IMR-90 (cell line): ENCODE results near the gene OAS1. TPM values are rescaled to one million over a fixed set of nuclear protein-coding genes. Genes with fewer than 3 reads are reported as not detected.

Experiments
- ATAC-seq: fragments of 200-7000 bp; cut with Tn5 transposase; 2 replicates; pipeline ENCODE4 v1.9.1; 2020; ENCODE audit warnings: low read depth, mild to moderate bottlenecking, moderate library complexity
- BruUV-seq: library from RNA; stranded (reverse); fragments of 400-500 nt; replicated peaks from 2 replicates; lab custom pipeline; 2021; lab: Mats Ljungman, UMichigan
- CTCF ChIA-PET: fragments of 300-600 bp; formaldehyde crosslinking; extraction: SDS; loops from one replicate; lab custom pipeline; 2021; ENCODE audit warnings: antibody characterized with exemption; lab: Yijun Ruan, JAX
- POLR2A ChIA-PET: fragments of 300-600 bp; sonication (Branson Sonifier 250); formaldehyde crosslinking; loops from one replicate; lab custom pipeline; 2022; ENCODE audit warnings: antibody characterized with exemption; ENCODE audit not compliant: unreplicated experiment; lab: Charles Lee
- DNase-seq: peaks from one replicate; pipeline ENCODE4 v3.0.0; 2013
- H2AFZ ChIP-seq: replicated peaks from 2 replicates; pipeline ENCODE3; 2013; ENCODE audit warnings: low read length, mild to moderate bottlenecking; ENCODE audit not compliant: poor library complexity
- H2AK5ac ChIP-seq: 2 replicates; pipeline ENCODE4 v1.6.1; 2013; ENCODE audit warnings: low read depth, low read length, inconsistent platforms
- H2AK9ac ChIP-seq: replicated peaks from 2 replicates; pipeline ENCODE3; 2013; ENCODE audit warnings: mild to moderate bottlenecking, low read depth, low read length, moderate library complexity; ENCODE audit not compliant: poor library complexity
- H2BK120ac ChIP-seq: 2 replicates; pipeline ENCODE4 v1.6.1; 2013; ENCODE audit warnings: low read depth, low read length, inconsistent platforms
- H2BK15ac ChIP-seq: 3 replicates; pipeline ENCODE4 v1.6.1; 2013; ENCODE audit warnings: low read depth, low read length, inconsistent platforms
- H2BK20ac ChIP-seq: 2 replicates; pipeline ENCODE4 v1.6.1; 2013; ENCODE audit warnings: low read depth, mild to moderate bottlenecking, inconsistent platforms, low read length, moderate library complexity
- H2BK5ac ChIP-seq: 2 replicates; pipeline ENCODE4 v1.6.1; 2013; ENCODE audit warnings: mild to moderate bottlenecking, low read depth, low read length, inconsistent platforms; ENCODE audit not compliant: poor library complexity, severe bottlenecking
- H3K14ac ChIP-seq: replicated peaks from 2 replicates; pipeline ENCODE4 v1.6.1; 2013; ENCODE audit warnings: low read depth, low read length, inconsistent platforms
- H3K18ac ChIP-seq: 2 replicates; pipeline ENCODE4 v1.6.1; 2013; ENCODE audit warnings: low read depth, low read length, control low read depth
- H3K23ac ChIP-seq: 2 replicates; pipeline ENCODE4 v1.6.1; 2013; ENCODE audit warnings: low read depth, low read length, inconsistent platforms
- H3K27ac ChIP-seq: 2 replicates; pipeline ENCODE4 v1.5.1; 2013; ENCODE audit warnings: mild to moderate bottlenecking, control low read depth, low read length; ENCODE audit not compliant: insufficient read depth
- H3K27me3 ChIP-seq: 2 replicates; pipeline ENCODE4 v1.6.1; 2013; ENCODE audit warnings: low read length; ENCODE audit not compliant: control insufficient read depth, insufficient read depth
- H3K36me3 ChIP-seq: 2 replicates; pipeline ENCODE4 v1.6.1; 2013; ENCODE audit warnings: low read length, mixed read lengths; ENCODE audit not compliant: control insufficient read depth, insufficient read depth
- H3K4ac ChIP-seq: 2 replicates; pipeline ENCODE4 v1.6.1; 2013; ENCODE audit warnings: low read depth, low read length, inconsistent platforms
- H3K4me1 ChIP-seq: 2 replicates; pipeline ENCODE4 v1.6.1; 2013; ENCODE audit warnings: low read length, mixed read lengths; ENCODE audit not compliant: control insufficient read depth, insufficient read depth
- H3K4me2 ChIP-seq: 2 replicates; pipeline ENCODE4 v1.6.1; 2013; ENCODE audit warnings: low read depth, mild to moderate bottlenecking, control low read depth, low read length, moderate library complexity
- H3K4me3 ChIP-seq: 2 replicates; pipeline ENCODE4 v1.5.1; 2013; ENCODE audit warnings: low read depth, mild to moderate bottlenecking, control low read depth, low read length, moderate library complexity; ENCODE audit not compliant: insufficient read depth
- H3K56ac ChIP-seq: 2 replicates; pipeline ENCODE4 v1.6.1; 2013; ENCODE audit warnings: low read length, inconsistent platforms; ENCODE audit not compliant: insufficient read depth; ENCODE audit errors: extremely low read depth
- H3K79me1 ChIP-seq, 2 experiments: 2 replicates each; pipeline ENCODE4 v1.6.1; 2013; ENCODE audit warnings: low read length in 2 of 2, inconsistent platforms in 1 of 2, low read depth in 1 of 2
- H3K9ac ChIP-seq: 2 replicates; pipeline ENCODE4 v1.6.1; 2013; ENCODE audit warnings: low read depth, low read length, control low read depth
- H3K9me1 ChIP-seq: 2 replicates; pipeline ENCODE4 v1.6.1; 2013; ENCODE audit warnings: low read length, inconsistent platforms; ENCODE audit not compliant: insufficient read depth
- H3K9me3 ChIP-seq: 2 replicates; pipeline ENCODE4 v1.6.1; 2013; ENCODE audit warnings: low read length; ENCODE audit not compliant: control insufficient read depth, insufficient read depth
- H4K20me1 ChIP-seq: 2 replicates; pipeline ENCODE4 v1.6.1; 2013; ENCODE audit warnings: low read length, inconsistent platforms; ENCODE audit not compliant: insufficient read depth
- H4K5ac ChIP-seq: 2 replicates; pipeline ENCODE4 v1.6.1; 2013; ENCODE audit warnings: mild to moderate bottlenecking, low read depth, low read length, control low read depth
- H4K8ac ChIP-seq, 2 experiments: 2 replicates each; pipeline ENCODE4 v1.6.1; 2013; ENCODE audit warnings: low read depth in 2 of 2, low read length in 2 of 2, control low read depth in 1 of 2, inconsistent platforms in 1 of 2
- H4K91ac ChIP-seq: 2 replicates; pipeline ENCODE4 v1.6.1; 2013; ENCODE audit warnings: low read depth, low read length, inconsistent platforms; ENCODE audit not compliant: insufficient read depth
- BHLHE40 ChIP-seq: fragments of 150-350 bp; IDR thresholded peaks from 2 replicates; pipeline ENCODE4 v1.6.1; 2016; ENCODE audit warnings: mild to moderate bottlenecking, low read depth, low read length
- CEBPB ChIP-seq: IDR thresholded peaks from 2 replicates; pipeline ENCODE4 v1.6.1; 2012; ENCODE audit warnings: low read depth, low read length, improper control_type of control experiment
- CHD1 ChIP-seq: IDR thresholded peaks from 2 replicates; pipeline ENCODE4 v1.6.1; 2012; ENCODE audit warnings: low read depth, low read length, improper control_type of control experiment
- CTCF ChIP-seq: conservative IDR thresholded peaks from 2 replicates; pipeline ENCODE4 v1.5.1; 2012; ENCODE audit warnings: mild to moderate bottlenecking, low read depth, low read length, improper control_type of control experiment
- ELK1 ChIP-seq: fragments of 150-350 bp; IDR thresholded peaks from 2 replicates; pipeline ENCODE4 v1.6.1; 2016; ENCODE audit warnings: low read depth, mild to moderate bottlenecking, low read length, moderate library complexity, borderline replicate concordance
- FOS ChIP-seq: fragments of 150-350 bp; IDR thresholded peaks from 2 replicates; pipeline ENCODE4 v1.6.1; 2016; ENCODE audit warnings: low read depth, low read length
- MAFK ChIP-seq: IDR thresholded peaks from 2 replicates; pipeline ENCODE4 v1.6.1; 2012; ENCODE audit warnings: low read depth, low read length, improper control_type of control experiment
- MAZ ChIP-seq: IDR thresholded peaks from 2 replicates; pipeline ENCODE4 v1.6.1; 2012; ENCODE audit warnings: low read depth, mild to moderate bottlenecking, low read length, improper control_type of control experiment, moderate library complexity, borderline replicate concordance
- MXI1 ChIP-seq: IDR thresholded peaks from 2 replicates; pipeline ENCODE4 v1.6.1; 2012; ENCODE audit warnings: low read depth, mild to moderate bottlenecking, low read length, moderate library complexity, borderline replicate concordance
- NFE2L2 ChIP-seq: fragments of 150-350 bp; IDR thresholded peaks from 2 replicates; pipeline ENCODE4 v1.6.1; 2016; ENCODE audit warnings: low read depth, mild to moderate bottlenecking, low read length
- POLR2A ChIP-seq: IDR thresholded peaks from 2 replicates; pipeline ENCODE4 v1.6.1; 2012; ENCODE audit warnings: mild to moderate bottlenecking, low read depth, low read length
- RAD21 ChIP-seq: IDR thresholded peaks from 2 replicates; pipeline ENCODE4 v1.6.1; 2012; ENCODE audit warnings: low read length, improper control_type of control experiment
- RCOR1 ChIP-seq: IDR thresholded peaks from 2 replicates; pipeline ENCODE4 v1.6.1; 2012; ENCODE audit warnings: mild to moderate bottlenecking, low read length, improper control_type of control experiment; ENCODE audit not compliant: insufficient replicate concordance
- RFX5 ChIP-seq: IDR thresholded peaks from 2 replicates; pipeline ENCODE4 v1.8.0; 2012; ENCODE audit warnings: low read depth, mild to moderate bottlenecking, low read length, moderate library complexity
- SMC3 ChIP-seq: fragments of 150-350 bp; IDR thresholded peaks from 2 replicates; pipeline ENCODE4 v1.6.1; 2016; ENCODE audit warnings: low read depth, mild to moderate bottlenecking, antibody characterized with exemption, low read length, moderate library complexity
- USF2 ChIP-seq: fragments of 150-350 bp; IDR thresholded peaks from 2 replicates; pipeline ENCODE4 v1.6.1; 2017; ENCODE audit warnings: mild to moderate bottlenecking, antibody characterized with exemption, low read length, low read depth
- WGBS, 2 experiments: methylation state at CpG; one replicate each; pipeline versions ENCODE4 v1.1.5 to v1.1.7; 2013; ENCODE audit warnings: missing lambda C conversion rate in 2 of 2; ENCODE audit not compliant: insufficient read length in 1 of 2; ENCODE audit errors: extremely low coverage in 2 of 2; 5-methylcytosine and 5-hydroxymethylcytosine counted together
- dilution Hi-C: fragments of 300-500 bp; cut with HindIII; formaldehyde crosslinking; loops from one replicate; pipeline ENCODE4 v1.14.3; 2018; ENCODE audit warnings: low sequenced_read_pairs; ENCODE audit not compliant: unreplicated experiment
- in situ Hi-C: fragments of 300-500 bp; cut with MboI; formaldehyde crosslinking; loops from 3 replicates; pipeline ENCODE4 v1.14.3; 2019; ENCODE audit warnings: low sequenced_read_pairs, inconsistent platforms, mixed read lengths
- intact Hi-C: fragments of 100-400 bp; cut with micrococcal nuclease; formaldehyde crosslinking; loops from 2 replicates; pipeline ENCODE4 v1.10.0; 2022
- polyA plus RNA-seq, 3 experiments: library from polyadenylated mRNA; depleted of rRNA; stranded (reverse); fragments of >200 nt; gene quantifications; 2 replicates each; pipeline ENCODE4 v1.2.3, GENCODE V29; 2012; ENCODE audit warnings: low replicate concordance in 1 of 3
- total RNA-seq: library from RNA; depleted of rRNA; stranded (reverse); fragments of >200 nt; gene quantifications from 2 replicates; pipeline ENCODE4 v1.2.3, GENCODE V29; 2012

Gene OAS1
- total and polyA plus RNA-seq, 2 of the 4 experiments (the other 2 are of a cell fraction) = not detected

- Histone ChIP-seq H3K79me1 (no peaks in the 10 kb centered on the region), H3K18ac (no peak overlapping the region), H2BK15ac (no peak overlapping the region), H2AK9ac (no peak overlapping the region), H3K9me1 (no peaks in the 10 kb centered on the region), H3K4me3 (no peak overlapping the region), H3K4me1 (no peaks in the 10 kb centered on the region), H3K27me3 (no peaks in the 10 kb centered on the region), H3K4me2 (no peak overlapping the region), H2BK120ac (no peak overlapping the region), H2BK20ac (no peak overlapping the region), H2BK5ac (no peak overlapping the region), H3K9me3 (no peaks in the 10 kb centered on the region), H4K5ac (no peak overlapping the region), H4K20me1 (no peaks in the 10 kb centered on the region), H3K36me3 (no peaks in the 10 kb centered on the region), H3K56ac (no peak overlapping the region), H3K14ac (no peak overlapping the region), H3K9ac (no peak overlapping the region), H2AK5ac (no peak overlapping the region), H4K8ac (no peak overlapping the region), H2AFZ (no peak overlapping the region), H3K23ac (no peak overlapping the region), H4K91ac (no peak overlapping the region), H3K4ac (no peak overlapping the region), H3K27ac (no peak overlapping the region)
- WGBS, 2 experiments = 97% methylated on average over 7 of the region's 11 CpGs; no CpG with 5 or more reads in 1 of the 2 experiments
- CTCF ChIA-PET = interaction anchor here (1.7 kb wide), 1 partner anchor 42 kb away, joined by 4 read pairs; no protein-coding TSS in a partner anchor
- in situ Hi-C loops (no loop called here), intact Hi-C loops (no loop called here), dilution Hi-C loops (no loop called here)
- BruUV-seq = no TSS peak
- ATAC-seq = no peak
- POLR2A ChIA-PET = no interaction called here
- TF ChIP-seq ELK1 (no peak), CTCF (no peak), MAFK (no peak), POLR2A (no peak), RAD21 (no peak), MAZ (no peak), CHD1 (no peak), FOS (no peak), MXI1 (no peak), RCOR1 (no peak), BHLHE40 (no peak), USF2 (no peak), SMC3 (no peak), NFE2L2 (no peak), RFX5 (no peak), CEBPB (no peak)
- no peak for DNase-seq
Observed at GRCh38 chr12:112950701-112951100, 43.9 kb downstream of the OAS1 start.
